GM06990 (cell line): ENCODE data around the gene HIRA.

ENCODE experiments used
- DNase-seq: peaks from one replicate; pipeline ENCODE4 v3.0.0-alpha.2; 2011; ENCODE audit not compliant: insufficient read length; ENCODE audit errors: extremely low read depth
- H3K27me3 ChIP-seq: replicated peaks from 2 replicates; pipeline ENCODE4 v1.6.0; 2011; ENCODE audit warnings: low read length; ENCODE audit not compliant: control insufficient read depth, insufficient read depth
- H3K36me3 ChIP-seq: 2 replicates; pipeline ENCODE4 v1.5.1; 2011; ENCODE audit warnings: low read length; ENCODE audit not compliant: control insufficient read depth, insufficient read depth
- H3K4me3 ChIP-seq: replicated peaks from 2 replicates; pipeline ENCODE4 v1.5.1; 2011; ENCODE audit warnings: low read depth, mild to moderate bottlenecking, control low read depth, low read length
- TF ChIP-seq, protein P1 (sequence below): IDR thresholded peaks from 2 replicates; pipeline ENCODE4 v1.5.1; 2011; ENCODE audit warnings: low read length, control low read depth, mild to moderate bottlenecking, inconsistent platforms; ENCODE audit not compliant: insufficient read depth, poor library complexity, severe bottlenecking

Gene HIRA

DNA sequence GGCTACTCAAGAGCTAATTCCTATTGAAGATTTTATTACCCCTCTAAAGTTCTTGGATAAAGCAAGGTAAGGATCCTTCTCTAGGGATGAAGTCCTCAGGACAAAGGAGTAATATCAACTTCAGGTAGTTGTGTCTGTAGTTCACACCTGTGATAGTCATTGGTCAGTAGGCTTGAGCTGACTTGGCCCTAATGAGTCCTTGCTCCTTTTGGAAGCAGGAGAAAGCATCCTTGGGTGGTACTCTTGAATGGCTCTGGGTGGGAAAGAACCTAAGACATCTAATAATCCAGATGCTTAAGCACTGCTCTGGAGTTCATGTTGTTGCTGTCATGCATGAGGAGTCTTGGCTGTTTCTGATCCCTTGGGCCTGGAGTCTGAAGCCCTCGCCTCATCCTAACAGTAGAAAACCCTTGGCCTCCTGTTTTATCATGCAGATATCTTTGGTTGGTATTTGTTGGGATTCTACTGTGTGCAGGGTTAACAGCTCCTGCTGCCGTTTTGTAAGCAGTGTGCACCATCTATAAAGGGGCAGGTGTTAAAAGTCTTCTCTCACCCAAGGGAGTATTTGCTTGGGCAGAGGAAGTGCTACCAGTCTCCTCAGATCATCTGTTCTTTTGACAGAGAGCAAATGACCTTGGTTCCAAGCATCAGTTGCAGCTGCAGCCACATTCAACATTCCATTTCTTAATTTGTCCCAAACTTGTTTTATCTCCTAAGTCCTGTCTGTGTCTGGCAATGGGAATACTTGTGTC lies 3.5 kb upstream of the HIRA start:
- TF ChIP-seq, protein P1, sequence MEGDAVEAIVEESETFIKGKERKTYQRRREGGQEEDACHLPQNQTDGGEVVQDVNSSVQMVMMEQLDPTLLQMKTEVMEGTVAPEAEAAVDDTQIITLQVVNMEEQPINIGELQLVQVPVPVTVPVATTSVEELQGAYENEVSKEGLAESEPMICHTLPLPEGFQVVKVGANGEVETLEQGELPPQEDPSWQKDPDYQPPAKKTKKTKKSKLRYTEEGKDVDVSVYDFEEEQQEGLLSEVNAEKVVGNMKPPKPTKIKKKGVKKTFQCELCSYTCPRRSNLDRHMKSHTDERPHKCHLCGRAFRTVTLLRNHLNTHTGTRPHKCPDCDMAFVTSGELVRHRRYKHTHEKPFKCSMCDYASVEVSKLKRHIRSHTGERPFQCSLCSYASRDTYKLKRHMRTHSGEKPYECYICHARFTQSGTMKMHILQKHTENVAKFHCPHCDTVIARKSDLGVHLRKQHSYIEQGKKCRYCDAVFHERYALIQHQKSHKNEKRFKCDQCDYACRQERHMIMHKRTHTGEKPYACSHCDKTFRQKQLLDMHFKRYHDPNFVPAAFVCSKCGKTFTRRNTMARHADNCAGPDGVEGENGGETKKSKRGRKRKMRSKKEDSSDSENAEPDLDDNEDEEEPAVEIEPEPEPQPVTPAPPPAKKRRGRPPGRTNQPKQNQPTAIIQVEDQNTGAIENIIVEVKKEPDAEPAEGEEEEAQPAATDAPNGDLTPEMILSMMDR, result no peak
- Histone ChIP-seq H3K36me3 (peaks cover 5% of the 10 kb centered on the region), H3K27me3 (no peaks in the 10 kb centered on the region), H3K4me3 (no peak overlapping the region)
- no peak for DNase-seq

DNA sequence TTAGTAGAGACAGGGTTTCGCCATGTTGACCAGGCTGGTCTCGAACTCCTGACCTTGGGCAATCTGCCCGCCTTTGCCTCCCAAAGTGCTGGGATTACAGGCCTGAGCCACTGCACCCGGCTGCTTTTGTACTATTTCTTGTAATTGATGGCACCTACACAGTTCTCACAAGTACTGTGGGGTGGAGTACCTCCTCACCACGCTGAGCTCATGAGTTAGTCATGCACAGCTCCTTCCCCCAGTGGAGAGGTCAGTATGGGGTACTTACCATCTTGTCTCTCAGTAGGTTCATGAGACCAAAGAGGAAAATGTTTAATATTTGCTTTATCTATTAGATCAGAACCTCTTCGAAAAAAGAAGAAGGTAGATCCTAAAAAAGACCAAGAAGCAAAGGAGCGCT lies 2.9 kb upstream of the HIRA start:
- Histone ChIP-seq H3K27me3 (no peaks in the 10 kb centered on the region), H3K36me3 (peaks cover 5% of the 10 kb centered on the region), H3K4me3 (no peak overlapping the region)
- DNase-seq, result no peak
- TF ChIP-seq, protein P1, result no peak

DNA sequence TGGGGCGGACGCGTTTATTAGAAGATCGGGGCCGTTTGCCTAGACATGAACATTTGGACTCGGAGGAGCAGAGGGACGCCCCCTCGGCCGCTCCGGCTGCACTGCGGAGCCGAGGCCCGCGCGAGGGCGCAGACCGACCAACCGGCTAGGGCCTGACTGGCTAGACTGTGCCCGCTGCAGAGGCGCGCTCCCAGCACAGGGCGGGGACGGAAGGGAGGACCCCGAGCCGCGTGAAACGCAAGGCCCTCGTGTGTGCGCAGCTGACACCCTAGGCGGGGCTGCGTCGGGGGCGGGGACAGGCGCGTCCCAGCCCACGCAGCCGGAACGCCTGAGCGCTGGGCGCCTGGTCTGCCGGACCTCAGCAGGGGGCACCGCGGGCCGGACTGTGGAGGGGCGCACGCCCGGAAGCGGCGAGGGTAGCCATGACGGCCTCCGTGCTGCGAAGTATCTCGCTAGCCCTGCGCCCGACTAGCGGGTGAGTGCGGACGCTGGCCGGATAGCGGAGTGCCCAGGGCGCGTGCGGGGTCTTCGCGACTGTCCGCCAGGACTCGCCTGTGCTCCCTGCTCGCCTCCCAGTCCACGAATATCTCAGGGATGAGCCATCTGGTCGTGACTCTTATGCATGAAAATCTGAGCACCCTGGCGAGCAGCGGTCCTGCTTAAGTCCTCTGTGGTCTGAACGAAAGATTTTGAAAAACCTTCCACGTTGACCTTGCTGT lies 759 bp upstream of the HIRA start, which contains the start of gene MRPL40:
MRPL40 (plus strand) TSS at position 413 of the 719 bp plus-strand sequence; CDS start at position 423, 10 bp downstream.
- H3K36me3 ChIP-seq, result peaks cover 5% of the 10 kb centered on the region
- TF ChIP-seq, protein P1, result no peak
- H3K27me3 ChIP-seq, result no peaks in the 10 kb centered on the region
- peak; percentile 98 for DNase-seq
- H3K4me3 ChIP-seq, result peak within 1 kb of the TSS; percentile 99

DNA sequence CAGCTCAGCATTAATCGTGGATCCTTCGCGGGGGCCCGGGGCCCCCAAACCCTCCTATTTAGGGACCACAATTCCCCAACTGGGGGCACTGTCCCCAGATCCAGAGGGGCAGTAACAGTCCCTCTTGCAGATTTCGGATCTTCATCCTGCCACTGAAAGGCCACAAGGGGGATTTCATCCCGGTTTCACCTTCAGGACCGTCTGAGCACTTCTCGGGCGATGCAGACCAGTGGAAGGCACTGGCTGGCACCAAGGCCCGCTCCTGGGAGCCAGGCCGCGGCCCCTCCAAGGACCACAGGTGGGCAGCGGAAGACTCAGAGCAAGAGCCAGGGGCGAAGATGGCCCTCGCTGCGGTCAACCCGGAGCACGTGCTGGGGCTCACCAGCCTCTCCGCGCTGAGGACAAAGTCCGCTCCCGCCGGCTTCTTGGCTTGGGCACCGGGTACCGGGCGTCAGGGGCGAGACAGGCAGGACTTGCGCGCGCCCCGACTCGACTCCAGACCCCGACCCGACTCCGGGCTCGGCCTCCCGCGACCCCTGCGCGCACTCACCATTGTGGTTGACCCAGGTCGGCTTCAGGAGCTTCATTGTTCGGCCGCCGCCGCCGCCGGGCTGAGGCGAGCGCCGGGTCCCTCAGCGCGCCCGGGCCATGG lies 517 bp downstream of the HIRA start:
- Histone ChIP-seq H3K27me3 (no peaks in the 10 kb centered on the region), H3K36me3 (peaks cover 2% of the 10 kb centered on the region), H3K4me3 (peak overlapping the region; percentile 99)
- TF ChIP-seq, protein P1, result no peak
- peak; percentile 60 for DNase-seq

DNA sequence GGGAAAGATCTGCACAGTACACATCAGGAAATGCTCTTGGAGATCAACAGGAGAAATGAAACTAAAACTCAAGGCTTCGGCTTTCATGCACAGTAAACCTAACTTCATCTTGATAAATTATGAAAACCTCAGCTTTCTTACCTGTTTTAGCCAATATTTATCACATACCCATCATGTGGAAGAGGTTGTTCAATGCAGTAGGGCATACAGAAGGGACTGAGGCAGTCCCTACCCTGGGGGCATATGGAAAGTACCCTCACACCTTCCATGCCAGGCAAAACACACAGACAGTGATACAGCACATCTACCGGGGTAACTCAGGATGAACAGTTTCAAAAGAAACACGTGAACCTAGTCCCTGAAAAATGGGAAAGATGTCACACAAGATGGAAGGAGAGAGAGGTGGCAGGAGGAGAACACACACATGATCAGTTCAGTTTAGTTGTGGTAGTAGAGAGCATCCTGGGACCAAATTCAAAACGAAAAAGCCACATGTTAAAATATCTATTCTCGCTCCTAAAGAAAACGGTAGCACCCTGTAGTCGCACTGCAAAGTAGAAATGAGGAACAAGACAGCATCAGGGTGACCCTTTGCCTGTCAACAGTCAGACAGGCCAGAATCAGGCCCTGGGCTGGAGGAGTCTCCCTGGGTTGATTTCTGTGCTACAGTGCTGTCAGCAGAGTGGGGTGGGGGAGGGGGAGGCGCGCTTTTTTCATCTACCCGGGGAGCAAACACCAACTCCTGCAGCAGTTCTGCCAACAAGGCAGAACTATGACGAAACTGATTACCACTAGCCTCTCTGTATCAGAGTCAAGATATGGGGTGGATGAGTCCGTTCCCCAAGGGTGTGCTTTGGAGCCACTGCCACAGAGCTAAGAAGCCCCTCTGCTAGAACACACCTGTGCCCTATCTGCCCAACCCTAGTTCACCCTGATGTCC lies 1.3 kb downstream of the HIRA start:
- Histone ChIP-seq H3K36me3 (no peaks in the 10 kb centered on the region; the same call in none of the 2 replicates), H3K27me3 (no peaks in the 10 kb centered on the region), H3K4me3 (peak overlapping the region; percentile 99)
- DNase-seq, result peak; percentile 47
- TF ChIP-seq, protein P1, result no peak
